DOHH2 (cell line): Measurements from ENCODE around the gene CITED4.

Experiments used
- H3F3A ChIP-seq: fragments of 200-600 bp; sonication (generic), shearing (Covaris generic); 2 replicates; pipeline ENCODE4 v1.6.0; 2016; ENCODE audit warnings: antibody characterized with exemption, mild to moderate bottlenecking; ENCODE audit not compliant: control insufficient read depth, insufficient read depth
- H3K27ac ChIP-seq: fragments of 200-600 bp; sonication (generic); 2 replicates; pipeline ENCODE4 v1.5.1; 2014; ENCODE audit warnings: low read depth, mild to moderate bottlenecking, low read length, moderate library complexity
- H3K27me3 ChIP-seq: fragments of 200-600 bp; sonication (generic); 2 replicates; pipeline ENCODE4 v1.6.1; 2014; ENCODE audit warnings: mild to moderate bottlenecking, low read length, mixed read lengths; ENCODE audit not compliant: control insufficient read depth
- H3K36me3 ChIP-seq: fragments of 200-600 bp; sonication (generic); 2 replicates; pipeline ENCODE4 v1.6.1; 2014; ENCODE audit warnings: mild to moderate bottlenecking, low read length, moderate library complexity, mixed read lengths; ENCODE audit not compliant: control insufficient read depth
- H3K4me1 ChIP-seq: fragments of 200-600 bp; sonication (generic); 2 replicates; pipeline ENCODE4 v1.6.1; 2014; ENCODE audit warnings: mild to moderate bottlenecking, low read length, mixed read lengths; ENCODE audit not compliant: control insufficient read depth
- H3K4me2 ChIP-seq: fragments of 200-600 bp; sonication (generic); 2 replicates; pipeline ENCODE4 v1.6.0; 2014; ENCODE audit warnings: mild to moderate bottlenecking, low read length, moderate library complexity
- H3K4me3 ChIP-seq: fragments of 200-600 bp; sonication (generic); 2 replicates; pipeline ENCODE4 v1.5.1; 2014; ENCODE audit warnings: mild to moderate bottlenecking, low read length, mixed read lengths
- H3K79me2 ChIP-seq: fragments of 200-600 bp; sonication (generic); 2 replicates; pipeline ENCODE4 v1.6.1; 2014; ENCODE audit warnings: mild to moderate bottlenecking, low read length, mixed read lengths; ENCODE audit not compliant: control insufficient read depth
- H3K9me2 ChIP-seq: fragments of 200-600 bp; sonication (generic); replicated peaks from 2 replicates; pipeline ENCODE4 v1.6.1; 2014; ENCODE audit warnings: mild to moderate bottlenecking, low read length, mixed read lengths; ENCODE audit not compliant: control insufficient read depth
- H3K9me3 ChIP-seq: fragments of 200-600 bp; sonication (generic); 2 replicates; pipeline ENCODE4 v1.6.1; 2014; ENCODE audit warnings: antibody characterized with exemption, low read length, mixed read lengths; ENCODE audit not compliant: control insufficient read depth, insufficient read depth
- H4K20me1 ChIP-seq: fragments of 200-600 bp; sonication (generic); 2 replicates; pipeline ENCODE4 v1.6.0; 2014; ENCODE audit warnings: low read depth, mild to moderate bottlenecking, antibody characterized with exemption, low read length, moderate library complexity; ENCODE audit not compliant: control insufficient read depth, insufficient read depth
- CTCF ChIP-seq: fragments of 200-600 bp; sonication (generic); IDR thresholded peaks from one replicate; pipeline ENCODE4 v1.5.1; 2014; ENCODE audit warnings: antibody characterized with exemption, mild to moderate bottlenecking, low read depth, low read length; ENCODE audit not compliant: poor library complexity, severe bottlenecking
- EZH2phosphoT487 ChIP-seq: fragments of 200-600 bp; sonication (generic); IDR thresholded peaks from 2 replicates; pipeline ENCODE4 v1.6.1; 2017; ENCODE audit warnings: borderline replicate concordance, mild to moderate bottlenecking, antibody characterized with exemption, low read length, moderate library complexity, mixed read lengths

The CITED4 gene

GRCh38 chr1:40825435-40825788 is 36.8 kb downstream of the CITED4 start:
- Histone ChIP-seq H3K27me3 (no peaks in the 10 kb centered on the region), H3K27ac (no peak overlapping the region), H3K4me3 (no peak overlapping the region), H3F3A (no peaks in the 10 kb centered on the region), H3K4me1 (peaks cover 6% of the 10 kb centered on the region; the same call in 1 of the 2 replicates), H3K36me3 (no peaks in the 10 kb centered on the region), H3K4me2 (no peak overlapping the region), H4K20me1 (no peaks in the 10 kb centered on the region), H3K79me2 (no peaks in the 10 kb centered on the region), H3K9me2 (no peaks in the 10 kb centered on the region), H3K9me3 (no peaks in the 10 kb centered on the region)
- TF ChIP-seq EZH2phosphoT487 (no peak), CTCF (no peak)

- H3K36me3 ChIP-seq: no peaks in the 10 kb centered on the region
- H4K20me1 ChIP-seq: no peaks in the 10 kb centered on the region
- H3K4me2 ChIP-seq: no peak overlapping the region
- no peaks in the 10 kb centered on the region for H3K9me2 ChIP-seq
- no peaks in the 10 kb centered on the region for H3K79me2 ChIP-seq
- H3K27me3 ChIP-seq: no peaks in the 10 kb centered on the region
- TF ChIP-seq CTCF (no peak), EZH2phosphoT487 (no peak)
- no peaks in the 10 kb centered on the region for H3F3A ChIP-seq
- H3K4me1 ChIP-seq: peaks cover 6% of the 10 kb centered on the region; the same call in 1 of the 2 replicates
- no peak overlapping the region for H3K4me3 ChIP-seq
- H3K9me3 ChIP-seq: no peaks in the 10 kb centered on the region
- no peak overlapping the region for H3K27ac ChIP-seq
Observed at GRCh38 chr1:40824591-40825434, 37.4 kb downstream of the CITED4 start.

GRCh38 chr1:40823983-40824382 is 38.2 kb downstream of the CITED4 start:
- no peak overlapping the region for H3K4me2 ChIP-seq
- no peak for TF ChIP-seq CTCF
- TF ChIP-seq EZH2phosphoT487: no peak

More at GRCh38 chr1:40823983-40824382, 38.2 kb downstream of the CITED4 start:
- no peaks in the 10 kb centered on the region for H3K27me3 ChIP-seq
- no peak overlapping the region for H3K27ac ChIP-seq
- no peaks in the 10 kb centered on the region for H3K9me2 ChIP-seq
- no peaks in the 10 kb centered on the region for H4K20me1 ChIP-seq
- peaks cover 6% of the 10 kb centered on the region; the same call in 1 of the 2 replicates for H3K4me1 ChIP-seq
- H3F3A ChIP-seq: no peaks in the 10 kb centered on the region
- no peaks in the 10 kb centered on the region for H3K36me3 ChIP-seq
- no peaks in the 10 kb centered on the region for H3K9me3 ChIP-seq
- H3K79me2 ChIP-seq: no peaks in the 10 kb centered on the region
- H3K4me3 ChIP-seq: no peak overlapping the region
